Keratinocyte (primary cell): ENCODE results near the gene REXO1. TPM values are rescaled to one million over a fixed set of nuclear protein-coding genes. Genes with fewer than 3 reads are reported as not detected.

Experiments
- DNase-seq: peaks from one replicate; pipeline ENCODE4 v3.0.0-alpha.2; 2011; ENCODE audit warnings: low read depth, missing footprints, low spot score
- FAIRE-seq: peaks from 2 replicates; lab custom pipeline; 2011; peaks lifted over from hg19 to GRCh38; lab: Jason Lieb, UNC
- H2AFZ ChIP-seq: 2 replicates; pipeline ENCODE4 v1.6.0; 2012; ENCODE audit warnings: low read length, control low read depth, inconsistent platforms; ENCODE audit not compliant: control insufficient read depth
- H3K27ac ChIP-seq: 2 replicates; pipeline ENCODE4 v1.5.1; 2011; ENCODE audit warnings: low read length; ENCODE audit not compliant: control insufficient read depth, insufficient read depth
- H3K27me3 ChIP-seq: 3 replicates; pipeline ENCODE4 v1.6.0; 2011; ENCODE audit warnings: low read length; ENCODE audit not compliant: control insufficient read depth, insufficient read depth; ENCODE audit errors: extremely low read depth
- H3K36me3 ChIP-seq, 2 experiments: 2 replicates in 1 of 2; 3 replicates in 1 of 2; pipeline ENCODE4 v1.5.1; 2011; ENCODE audit warnings: low read length in 2 of 2, mild to moderate bottlenecking in 1 of 2; ENCODE audit not compliant: control insufficient read depth in 2 of 2, insufficient read depth in 2 of 2; ENCODE audit errors: extremely low read depth in 1 of 2
- H3K4me1 ChIP-seq: 3 replicates; pipeline ENCODE4 v1.5.1; 2011; ENCODE audit warnings: low read length; ENCODE audit not compliant: control insufficient read depth, insufficient read depth; ENCODE audit errors: extremely low read depth
- H3K4me2 ChIP-seq: 3 replicates; pipeline ENCODE4 v1.6.0; 2011; ENCODE audit warnings: low read depth, low read length; ENCODE audit not compliant: control insufficient read depth, insufficient read depth; ENCODE audit errors: extremely low read depth
- H3K4me3 ChIP-seq, 3 experiments: fragments of 200-600 bp in 1 of 3; sonication (generic) in 1 of 3; 2 replicates in 2 of 3; 3 replicates in 1 of 3; pipeline ENCODE4 v1.5.1; 2011 to 2016; ENCODE audit warnings: low read length in 3 of 3, mild to moderate bottlenecking in 3 of 3, control low read depth in 2 of 3, inconsistent platforms in 1 of 3, low read depth in 1 of 3, mixed read lengths in 1 of 3, mixed run types in 1 of 3, moderate library complexity in 1 of 3; ENCODE audit not compliant: control insufficient read depth in 2 of 3, insufficient read depth in 2 of 3; ENCODE audit errors: extremely low read depth in 1 of 3
- H3K79me2 ChIP-seq: 2 replicates; pipeline ENCODE4 v1.6.0; 2012; ENCODE audit warnings: low read length; ENCODE audit not compliant: control insufficient read depth, insufficient read depth
- H3K9ac ChIP-seq: 3 replicates; pipeline ENCODE4 v1.6.0; 2011; ENCODE audit warnings: low read length; ENCODE audit not compliant: control insufficient read depth, insufficient read depth; ENCODE audit errors: extremely low read depth
- H3K9me1 ChIP-seq: 3 replicates; pipeline ENCODE4 v1.6.0; 2011; ENCODE audit warnings: low read length; ENCODE audit not compliant: control insufficient read depth, insufficient read depth; ENCODE audit errors: extremely low read depth
- H3K9me3 ChIP-seq: 2 replicates; pipeline ENCODE4 v1.5.1; 2012; ENCODE audit warnings: low read depth, low read length; ENCODE audit not compliant: control insufficient read depth
- H4K20me1 ChIP-seq: 3 replicates; pipeline ENCODE4 v1.6.0; 2011; ENCODE audit warnings: low read length; ENCODE audit not compliant: control insufficient read depth, insufficient read depth; ENCODE audit errors: extremely low read depth
- CTCF ChIP-seq, 3 experiments: IDR thresholded peaks in 1 of 3; conservative IDR thresholded peaks in 1 of 3; optimal IDR thresholded peaks in 1 of 3; 2 replicates in 2 of 3; 3 replicates in 1 of 3; pipeline versions ENCODE3 to v1.5.1; 2011; ENCODE audit warnings: low read length in 3 of 3, mild to moderate bottlenecking in 3 of 3, moderate library complexity in 2 of 3, control low read depth in 1 of 3, inconsistent platforms in 1 of 3; ENCODE audit not compliant: insufficient read depth in 2 of 3; ENCODE audit errors: extremely low read depth in 1 of 3
- EZH2 ChIP-seq: IDR thresholded peaks from one replicate; pipeline ENCODE4 v1.6.1; 2012; ENCODE audit warnings: inconsistent platforms, mild to moderate bottlenecking, low read length, moderate library complexity
- dilution Hi-C: fragments of 300-500 bp; cut with MboI; formaldehyde crosslinking; loops from one replicate; pipeline ENCODE4 v1.7.0; 2020; ENCODE audit warnings: low sequenced_read_pairs; ENCODE audit not compliant: extremely low pct_ligation_motif_present
- polyA plus RNA-seq, 5 experiments: library from polyadenylated mRNA; depleted of rRNA in 3 of 5; stranded (reverse) in 3 of 5; stranded (forward) in 1 of 5; unstranded in 1 of 5; fragments of >200 nt; gene quantifications; 1 replicate in 1 of 5; 2 replicates in 3 of 5; 3 replicates in 1 of 5; pipeline versions ENCODE4 v1.2.1 to v1.2.3, GENCODE V29; 2011 to 2012; ENCODE audit warnings: missing spikeins in 2 of 5, low read depth in 1 of 5, low replicate concordance in 1 of 5

The REXO1 gene
- polyA plus RNA-seq, 1 donor (not counting 4 experiments of a cell fraction or from before 2014, with no cell fraction given) = 6.1 TPM

DNA sequence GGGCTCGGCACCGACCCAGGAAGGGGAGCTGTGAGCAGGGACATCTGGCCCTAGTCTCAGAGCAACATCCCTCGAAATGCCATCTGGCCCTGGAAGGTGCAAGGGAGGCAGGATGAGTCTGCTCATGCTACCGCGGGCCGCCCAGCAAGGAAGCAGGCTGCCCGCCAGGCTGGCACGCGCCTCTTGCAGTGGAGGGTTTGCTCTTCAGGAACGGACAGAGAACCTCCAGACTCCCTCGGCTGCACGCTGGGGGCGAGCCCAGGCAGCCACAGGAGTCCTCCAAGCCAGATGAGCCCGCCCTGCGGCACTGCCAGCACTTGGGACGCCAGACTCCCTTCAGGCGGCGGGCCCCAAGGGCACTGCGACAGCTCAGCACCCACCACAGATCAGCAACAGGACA lies 26.1 kb downstream of the REXO1 start:
- TF ChIP-seq EZH2 (no peak), CTCF (optimal IDR thresholded peaks at IDR 0.05 in 1 of 3, IDR thresholded peaks at IDR 0.05 in 1 of 3, conservative IDR thresholded peaks at IDR 0.05 in 1 of 3; ENCODE audit: extremely low read depth in 1 of 3, insufficient read depth in 2 of 3, low read length in 3 of 3) (no peak)
- no peak overlapping the region for H3K4me3 ChIP-seq

DNA sequence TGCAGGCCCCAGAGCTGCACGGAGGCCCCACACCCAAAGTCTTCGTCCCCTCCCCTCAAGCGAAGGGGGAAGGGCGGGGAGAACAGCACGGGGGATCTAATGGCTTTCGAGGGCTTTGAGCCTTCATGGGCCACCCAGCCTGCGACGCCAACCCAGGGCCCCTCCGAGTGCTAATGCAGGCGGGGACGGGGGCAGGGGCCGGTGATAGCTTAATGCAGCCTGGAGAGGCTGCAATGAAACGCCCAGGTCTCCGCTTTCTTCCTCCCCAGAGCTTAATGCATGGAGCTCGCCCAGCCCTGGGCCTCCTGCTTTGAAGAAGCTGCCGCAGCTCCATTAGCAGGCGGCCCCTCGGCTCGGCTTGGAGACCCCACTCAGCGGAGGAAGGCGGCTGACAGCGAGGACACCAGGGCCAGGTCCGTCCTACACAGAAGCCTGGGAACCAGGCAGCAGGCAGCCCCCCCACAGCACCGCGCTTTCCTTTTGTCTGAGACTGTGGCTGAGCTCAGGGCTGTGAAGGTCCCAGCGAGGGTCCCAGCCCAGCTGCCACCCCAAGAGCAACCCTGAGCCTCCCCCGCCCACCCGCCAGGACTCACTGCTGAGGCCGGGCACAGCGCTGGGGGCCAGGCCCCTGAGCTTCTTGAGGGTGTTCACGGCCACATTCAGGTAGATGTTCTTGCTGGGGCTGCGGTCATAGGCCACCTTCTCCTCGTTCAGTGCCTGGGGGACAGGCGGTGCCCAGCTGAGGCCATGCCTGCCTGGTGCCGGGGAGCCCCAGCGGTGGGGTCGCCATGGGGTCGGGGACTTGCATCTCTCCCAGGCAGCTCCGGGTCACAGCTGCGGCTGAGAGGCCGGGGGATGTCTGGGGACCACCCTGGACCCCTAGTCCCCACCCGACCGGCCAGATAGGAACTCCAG lies 28.7 kb downstream of the REXO1 start:
- DNase-seq (no peak), FAIRE-seq (no peak)
- Histone ChIP-seq H3K4me1 (no peaks in the 10 kb centered on the region), H4K20me1 (no peaks in the 10 kb centered on the region), H3K79me2 (peaks cover 3% of the 10 kb centered on the region), H3K4me2 (no peak overlapping the region), H3K9me3 (no peaks in the 10 kb centered on the region), H3K27me3 (no peaks in the 10 kb centered on the region), H3K9me1 (no peaks in the 10 kb centered on the region), H2AFZ (no peak overlapping the region), H3K27ac (no peak overlapping the region), H3K9ac (no peak overlapping the region), H3K36me3 (peaks cover 29 to 37% of the 10 kb centered on the region in 2 experiments), H3K4me3 (no peak overlapping the region)
- dilution Hi-C loops = no loop called here
- no peak for TF ChIP-seq CTCF (optimal IDR thresholded peaks at IDR 0.05 in 1 of 3, IDR thresholded peaks at IDR 0.05 in 1 of 3, conservative IDR thresholded peaks at IDR 0.05 in 1 of 3; ENCODE audit: extremely low read depth in 1 of 3, insufficient read depth in 2 of 3, low read length in 3 of 3)
- TF ChIP-seq EZH2 = no peak

More for the DNA sequence above, 26.1 kb downstream of the REXO1 start:
- Histone ChIP-seq H3K9ac (no peak overlapping the region), H3K4me2 (no peak overlapping the region), H3K9me3 (no peaks in the 10 kb centered on the region), H3K79me2 (peaks cover 7% of the 10 kb centered on the region), H4K20me1 (no peaks in the 10 kb centered on the region), H3K4me1 (no peaks in the 10 kb centered on the region), H2AFZ (no peak overlapping the region), H3K27me3 (no peaks in the 10 kb centered on the region), H3K27ac (no peak overlapping the region), H3K9me1 (no peaks in the 10 kb centered on the region), H3K36me3 (peaks cover 25 to 34% of the 10 kb centered on the region in 2 experiments)
- dilution Hi-C loops = no loop called here
- FAIRE-seq = no peak
- no peak for DNase-seq
